Measurements from ENCODE around the gene GDF2.

Gene GDF2

GRCh38 chr10:47353351-47353750, 31.1 kb downstream of the GDF2 start:
- DNase-seq (ENCODE audit: extremely low read depth, low read depth), result no peak
- TF ChIP-seq CTCF (IDR thresholded peaks at IDR 0.05; ENCODE audit: low read depth, low read length), result no peak

DNA sequence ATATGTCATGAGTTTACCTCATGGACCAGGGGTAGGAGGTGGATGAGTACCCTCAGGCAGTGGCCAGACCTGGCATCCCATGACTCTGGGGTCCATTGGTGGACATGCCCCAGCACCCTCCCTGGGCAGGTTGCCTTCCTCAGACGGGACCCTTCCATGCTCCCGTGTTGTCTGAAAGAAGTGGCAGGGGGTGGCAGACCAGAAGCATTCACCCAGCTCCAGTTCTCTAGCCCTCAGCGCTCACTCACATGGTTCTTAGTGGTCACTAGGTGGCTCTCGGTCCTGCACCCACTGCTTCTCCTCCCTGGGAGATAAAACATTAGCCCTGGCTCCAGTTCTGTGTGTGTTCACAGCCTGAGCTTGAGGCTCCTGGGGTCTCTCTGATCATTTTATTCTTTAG, 31.9 kb downstream of the GDF2 start:
- no peak for DNase-seq (ENCODE audit: extremely low read depth, low read depth)
- peak; percentile 9 for TF ChIP-seq CTCF (IDR thresholded peaks at IDR 0.05; ENCODE audit: low read depth, low read length)

DNA sequence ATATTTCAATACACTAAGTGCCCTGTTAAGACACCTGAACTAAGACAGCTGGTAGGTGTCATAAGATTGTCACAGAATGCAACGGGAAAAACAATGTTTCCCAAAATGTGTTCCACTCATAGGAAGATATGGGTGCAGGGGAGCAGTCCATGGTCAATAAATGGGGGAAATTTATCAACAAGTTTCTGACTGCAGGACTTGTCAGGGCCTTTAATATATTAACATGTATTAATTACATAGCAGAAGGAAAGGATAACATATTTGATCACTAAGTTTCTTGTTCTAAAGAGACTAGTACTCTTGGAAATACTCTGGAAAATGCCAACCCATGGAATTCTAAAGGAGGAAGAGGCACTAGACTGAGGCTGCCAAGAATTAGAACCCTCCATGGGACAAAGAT, 32.6 kb downstream of the GDF2 start:
- TF ChIP-seq CTCF (IDR thresholded peaks at IDR 0.05; ENCODE audit: low read depth, low read length), result no peak
- no peak for DNase-seq (ENCODE audit: extremely low read depth, low read depth)

DNA sequence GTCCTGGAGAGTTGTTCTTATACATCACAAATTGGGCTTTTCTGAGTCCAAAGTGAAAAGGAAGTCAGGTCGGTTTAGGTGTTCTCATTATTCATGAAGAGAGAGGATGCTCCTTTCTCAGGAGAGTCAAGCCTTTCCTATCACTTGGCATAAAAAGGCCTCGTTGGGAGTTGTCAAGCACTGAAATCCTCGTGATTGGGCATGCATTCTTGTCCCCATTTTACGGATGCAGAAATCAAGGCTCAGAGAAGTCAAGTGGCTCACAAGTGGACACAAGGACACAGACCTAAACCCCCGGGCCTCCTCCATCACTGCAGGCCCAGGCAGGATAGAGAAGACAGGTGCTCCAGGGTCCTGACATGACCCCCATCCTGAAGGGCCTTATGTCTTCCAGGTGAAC, 34.5 kb downstream of the GDF2 start:
- TF ChIP-seq CTCF (IDR thresholded peaks at IDR 0.05; ENCODE audit: low read depth, low read length), result no peak

DNA sequence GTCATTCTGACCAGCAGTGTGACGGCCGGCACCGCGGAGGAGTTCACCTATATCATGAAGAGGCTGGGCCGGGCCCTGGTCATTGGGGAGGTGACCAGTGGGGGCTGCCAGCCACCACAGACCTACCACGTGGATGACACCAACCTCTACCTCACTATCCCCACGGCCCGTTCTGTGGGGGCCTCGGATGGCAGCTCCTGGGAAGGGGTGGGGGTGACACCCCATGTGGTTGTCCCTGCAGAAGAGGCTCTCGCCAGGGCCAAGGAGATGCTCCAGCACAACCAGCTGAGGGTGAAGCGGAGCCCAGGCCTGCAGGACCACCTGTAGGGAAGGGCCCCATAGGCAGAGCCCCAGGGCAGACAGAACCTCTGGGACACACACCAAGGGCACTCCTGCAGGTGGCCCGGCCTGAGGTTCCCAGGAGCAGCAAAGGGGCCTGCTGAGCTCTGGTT, 34.9 kb downstream of the GDF2 start:
- no peak for DNase-seq (ENCODE audit: extremely low read depth, low read depth)
- no peak for TF ChIP-seq CTCF (IDR thresholded peaks at IDR 0.05; ENCODE audit: low read depth, low read length)

More for the DNA sequence above, 34.5 kb downstream of the GDF2 start:
- DNase-seq (ENCODE audit: extremely low read depth, low read depth), result no peak

GRCh38 chr10:47357911-47358310, 35.7 kb downstream of the GDF2 start:
- no peak for TF ChIP-seq CTCF (IDR thresholded peaks at IDR 0.05; ENCODE audit: low read depth, low read length)
- DNase-seq (ENCODE audit: extremely low read depth, low read depth), result no peak

GRCh38 chr10:47358457-47358856, 36.2 kb downstream of the GDF2 start:
- no peak for TF ChIP-seq CTCF (IDR thresholded peaks at IDR 0.05; ENCODE audit: low read depth, low read length)
- DNase-seq (ENCODE audit: extremely low read depth, low read depth), result no peak
